SK-N-MC (cell line): ENCODE measurements around the gene HPCAL1.

ENCODE experiments used
- EZH2 ChIP-seq: fragments of 200-600 bp; sonication (generic); IDR thresholded peaks from one replicate; pipeline ENCODE4 v1.6.1; 2017; ENCODE audit warnings: antibody characterized with exemption
- POLR2AphosphoS5 ChIP-seq: IDR thresholded peaks from 2 replicates; pipeline ENCODE4 v1.6.1; 2012; ENCODE audit warnings: mild to moderate bottlenecking, low read depth, low read length, borderline replicate concordance

- no peak for TF ChIP-seq EZH2
- TF ChIP-seq POLR2AphosphoS5, result no peak
Measured at GRCh38 chr2:10303694-10304378, 1.1 kb downstream of the HPCAL1 start.
